ENCODE results near the gene CAPZA1.

CAPZA1 gene

DNA sequence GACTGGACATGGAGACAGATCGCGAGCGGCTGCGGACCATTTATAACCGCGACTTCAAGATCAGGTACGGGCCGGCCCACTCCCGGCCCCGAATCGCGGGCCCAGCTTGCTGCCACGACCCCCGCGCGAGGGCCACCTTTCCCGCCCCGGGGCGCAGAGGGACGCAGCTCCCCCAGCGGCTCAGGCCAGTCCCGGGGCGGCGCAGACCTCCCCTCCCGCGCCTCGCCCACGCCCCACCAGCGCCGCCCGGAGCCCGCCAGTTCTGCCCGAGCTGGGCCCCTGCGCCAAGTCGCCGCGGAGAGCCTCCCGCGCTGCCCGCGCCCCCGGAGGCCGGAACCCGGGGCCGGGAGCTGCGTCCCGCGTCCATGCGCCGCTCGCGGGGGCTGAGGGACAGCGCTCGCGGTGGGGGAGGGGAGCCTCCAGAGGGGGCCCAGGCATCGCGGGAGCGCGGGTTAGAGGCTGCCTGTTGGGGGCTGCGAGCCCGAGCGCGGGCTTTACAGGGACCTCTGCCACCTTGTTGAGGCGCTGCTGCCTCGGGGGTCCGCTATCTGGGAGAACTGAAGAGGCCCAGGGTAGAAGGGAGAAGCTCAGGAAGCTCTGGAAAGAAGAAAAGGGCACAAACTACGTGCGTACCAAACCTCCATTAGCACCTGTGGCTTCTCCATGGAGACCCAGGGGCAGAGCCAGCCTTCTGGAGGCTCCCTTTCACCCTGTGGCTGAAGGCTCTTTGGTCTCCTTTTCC, 55.5 kb downstream of the CAPZA1 start:
- no peak for DNase-seq (ENCODE audit: low read depth)
- H3K4me3 ChIP-seq (ENCODE audit: control insufficient read depth, low read depth, low read length): peak overlapping the region; percentile 92
- TF ChIP-seq, protein P1, sequence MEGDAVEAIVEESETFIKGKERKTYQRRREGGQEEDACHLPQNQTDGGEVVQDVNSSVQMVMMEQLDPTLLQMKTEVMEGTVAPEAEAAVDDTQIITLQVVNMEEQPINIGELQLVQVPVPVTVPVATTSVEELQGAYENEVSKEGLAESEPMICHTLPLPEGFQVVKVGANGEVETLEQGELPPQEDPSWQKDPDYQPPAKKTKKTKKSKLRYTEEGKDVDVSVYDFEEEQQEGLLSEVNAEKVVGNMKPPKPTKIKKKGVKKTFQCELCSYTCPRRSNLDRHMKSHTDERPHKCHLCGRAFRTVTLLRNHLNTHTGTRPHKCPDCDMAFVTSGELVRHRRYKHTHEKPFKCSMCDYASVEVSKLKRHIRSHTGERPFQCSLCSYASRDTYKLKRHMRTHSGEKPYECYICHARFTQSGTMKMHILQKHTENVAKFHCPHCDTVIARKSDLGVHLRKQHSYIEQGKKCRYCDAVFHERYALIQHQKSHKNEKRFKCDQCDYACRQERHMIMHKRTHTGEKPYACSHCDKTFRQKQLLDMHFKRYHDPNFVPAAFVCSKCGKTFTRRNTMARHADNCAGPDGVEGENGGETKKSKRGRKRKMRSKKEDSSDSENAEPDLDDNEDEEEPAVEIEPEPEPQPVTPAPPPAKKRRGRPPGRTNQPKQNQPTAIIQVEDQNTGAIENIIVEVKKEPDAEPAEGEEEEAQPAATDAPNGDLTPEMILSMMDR (IDR thresholded peaks at IDR 0.05; ENCODE audit: control insufficient read depth, insufficient read depth, low read depth, low read length, missing control alignments): no peak

DNA sequence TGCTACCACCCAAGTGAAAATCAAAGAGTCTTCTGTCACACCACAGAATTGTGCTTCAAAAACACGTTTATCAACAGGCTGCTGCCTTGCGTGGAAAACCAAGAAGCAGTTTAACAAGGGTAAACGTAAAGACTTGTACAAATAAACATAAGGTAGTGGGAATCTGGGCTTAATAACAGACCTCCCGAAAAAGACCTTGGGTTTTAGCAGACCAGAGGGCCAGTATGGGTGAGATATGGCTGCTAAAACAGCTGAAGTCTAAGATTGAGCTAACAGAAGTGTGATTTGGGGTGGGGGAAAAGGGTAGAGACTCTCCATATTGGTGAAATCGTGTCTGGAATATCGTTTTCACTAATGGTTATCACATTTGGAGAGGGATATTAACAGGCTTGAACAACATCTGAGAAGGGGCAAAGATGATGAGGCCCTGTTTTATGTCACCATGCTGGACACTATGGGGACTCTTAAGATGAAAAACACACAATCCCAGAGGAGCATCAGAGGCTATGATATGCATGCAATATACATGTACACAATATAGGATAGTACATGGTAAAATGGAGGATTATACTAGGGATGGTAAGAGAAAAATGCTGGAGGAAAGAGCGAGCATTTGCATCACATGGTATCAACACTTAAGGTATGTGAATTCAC, 56.2 kb downstream of the CAPZA1 start:
- TF ChIP-seq, protein P1 (IDR thresholded peaks at IDR 0.05; ENCODE audit: control insufficient read depth, insufficient read depth, low read depth, low read length, missing control alignments): no peak
- peak overlapping the region; percentile 92 for H3K4me3 ChIP-seq (ENCODE audit: control insufficient read depth, low read depth, low read length)
- no peak for DNase-seq (ENCODE audit: low read depth)

DNA sequence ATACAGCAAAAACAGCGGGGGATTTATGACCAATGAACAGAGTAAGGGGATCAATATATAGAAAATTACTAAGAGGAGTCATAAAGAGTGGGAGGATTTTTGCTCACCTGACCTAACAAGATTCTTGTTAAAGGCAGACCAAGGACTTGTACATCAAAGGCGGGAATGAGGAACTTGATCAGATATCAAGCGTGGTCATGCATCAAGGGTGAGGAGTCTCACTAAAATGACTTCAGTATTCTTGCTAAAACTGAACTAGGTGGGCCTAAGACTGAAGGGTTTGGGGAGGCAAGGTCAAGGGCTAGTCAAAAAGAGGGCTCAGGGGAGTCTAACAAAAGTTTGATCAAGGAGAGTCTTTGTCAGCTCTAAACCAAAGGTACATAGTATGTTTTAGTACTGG, 56.9 kb downstream of the CAPZA1 start:
- H3K4me3 ChIP-seq (ENCODE audit: control insufficient read depth, low read depth, low read length): no peak overlapping the region
- DNase-seq (ENCODE audit: low read depth): no peak
- TF ChIP-seq, protein P1 (IDR thresholded peaks at IDR 0.05; ENCODE audit: control insufficient read depth, insufficient read depth, low read depth, low read length, missing control alignments): no peak

DNA sequence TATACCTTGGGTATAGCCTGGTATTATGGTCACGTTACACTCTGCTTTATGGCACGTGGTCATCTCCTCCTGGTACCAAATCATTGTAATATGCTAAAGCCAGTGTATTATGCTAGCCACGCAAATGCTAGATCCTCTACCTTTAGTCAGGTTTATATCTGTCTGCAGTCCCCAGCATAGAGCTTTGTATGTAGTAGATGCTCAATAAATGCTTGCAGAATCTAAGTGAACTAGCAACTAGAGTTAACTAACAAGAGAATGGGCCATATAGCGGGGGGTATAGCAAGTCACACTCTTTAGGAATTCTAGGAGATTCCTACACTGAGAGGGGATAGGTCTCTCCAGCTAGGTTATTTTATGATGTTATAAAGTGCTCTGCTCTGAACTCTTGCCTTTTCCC, 57.9 kb downstream of the CAPZA1 start:
- no peak for DNase-seq (ENCODE audit: low read depth)
- TF ChIP-seq, protein P1 (IDR thresholded peaks at IDR 0.05; ENCODE audit: control insufficient read depth, insufficient read depth, low read depth, low read length, missing control alignments): no peak
- H3K4me3 ChIP-seq (ENCODE audit: control insufficient read depth, low read depth, low read length): no peak overlapping the region

DNA sequence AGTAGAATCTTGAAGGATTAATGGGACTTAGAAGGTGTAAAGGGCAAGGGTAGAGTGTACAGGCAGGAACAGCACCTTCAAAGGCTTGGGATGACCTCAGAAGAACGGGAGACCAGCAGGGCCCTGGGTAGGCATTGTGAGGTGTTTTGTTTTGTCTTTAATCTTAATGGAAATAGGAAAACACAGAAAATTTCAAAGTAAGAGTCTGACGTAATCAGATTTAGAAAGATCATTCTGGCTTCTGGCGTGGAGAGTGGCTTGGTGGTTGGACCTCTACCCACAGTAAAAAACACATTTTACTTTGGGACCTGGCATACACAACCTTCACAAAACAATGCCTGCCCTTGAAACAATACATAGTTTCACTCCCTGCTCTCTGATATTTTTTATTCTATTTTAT, 59.0 kb downstream of the CAPZA1 start:
- no peak for DNase-seq (ENCODE audit: low read depth)
- no peak overlapping the region for H3K4me3 ChIP-seq (ENCODE audit: control insufficient read depth, low read depth, low read length)

DNA sequence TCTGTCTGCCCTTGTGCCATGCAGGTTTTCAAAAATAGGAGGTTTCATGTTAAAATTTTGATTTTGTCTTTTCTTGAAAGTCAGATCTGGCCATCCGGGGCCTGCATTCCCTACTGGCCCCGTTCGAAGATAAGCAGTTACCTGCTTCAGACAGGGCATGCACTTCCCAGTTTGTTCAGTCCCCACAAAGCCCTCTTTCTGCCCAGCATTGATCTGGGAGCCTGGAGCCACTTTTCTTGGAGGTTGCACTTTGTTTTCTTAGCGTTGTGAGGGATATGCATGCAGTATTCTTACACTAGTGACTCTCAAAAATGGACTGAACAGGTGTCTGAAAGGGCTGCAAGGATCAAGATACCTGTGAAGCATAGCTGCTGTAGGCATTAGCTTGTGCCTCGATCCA, 66.3 kb downstream of the CAPZA1 start:
- TF ChIP-seq, protein P1 (IDR thresholded peaks at IDR 0.05; ENCODE audit: control insufficient read depth, insufficient read depth, low read depth, low read length, missing control alignments): no peak
- DNase-seq (ENCODE audit: low read depth): no peak
- no peak overlapping the region for H3K4me3 ChIP-seq (ENCODE audit: control insufficient read depth, low read depth, low read length)

More for the DNA sequence above, 59.0 kb downstream of the CAPZA1 start:
- TF ChIP-seq, protein P1 (IDR thresholded peaks at IDR 0.05; ENCODE audit: control insufficient read depth, insufficient read depth, low read depth, low read length, missing control alignments): no peak
